Measurements from ENCODE around the gene TRIM8.

DNA sequence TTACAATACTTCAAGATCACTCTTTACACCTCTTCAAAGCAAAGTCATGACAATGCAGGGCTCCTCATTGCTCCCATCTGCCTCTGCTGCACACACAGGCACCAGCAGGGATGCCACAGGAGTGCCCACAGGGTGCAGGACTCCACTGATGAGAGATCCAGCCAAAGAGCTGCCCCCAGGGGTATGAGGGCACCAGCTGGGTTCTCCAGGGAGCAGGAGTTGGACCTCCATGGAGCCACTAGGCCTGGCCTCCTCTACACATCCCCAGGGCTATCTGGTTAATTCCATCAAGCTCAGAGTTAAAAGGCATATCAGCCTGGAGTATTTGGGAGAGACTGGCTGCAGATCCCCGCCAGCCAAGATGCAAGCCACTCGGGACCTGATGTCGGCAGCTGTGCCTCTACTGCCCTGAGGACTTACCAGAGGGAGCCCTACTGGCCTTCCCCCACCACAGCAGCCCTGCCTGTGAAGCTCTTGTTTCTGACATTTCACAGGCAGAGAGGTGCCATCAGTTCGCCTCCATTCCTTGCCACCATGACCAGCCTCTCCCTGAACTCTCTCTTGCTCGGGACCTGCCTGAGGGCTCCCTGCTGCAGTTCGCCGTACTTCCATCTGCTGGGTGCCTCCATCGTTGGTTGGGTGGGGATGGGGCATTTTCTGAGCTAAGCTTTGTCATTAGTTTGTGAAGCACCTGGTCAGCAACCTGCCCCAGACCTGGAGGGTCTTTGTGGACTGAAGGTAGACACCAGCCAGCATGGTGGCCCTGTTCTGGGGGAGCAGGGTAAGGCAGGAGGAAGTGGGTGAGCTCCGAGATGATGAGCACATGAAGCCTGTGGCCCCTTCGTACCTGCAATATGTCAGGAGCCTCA lies 12.5 kb upstream of the TRIM8 start:
- TF ChIP-seq, protein P1, sequence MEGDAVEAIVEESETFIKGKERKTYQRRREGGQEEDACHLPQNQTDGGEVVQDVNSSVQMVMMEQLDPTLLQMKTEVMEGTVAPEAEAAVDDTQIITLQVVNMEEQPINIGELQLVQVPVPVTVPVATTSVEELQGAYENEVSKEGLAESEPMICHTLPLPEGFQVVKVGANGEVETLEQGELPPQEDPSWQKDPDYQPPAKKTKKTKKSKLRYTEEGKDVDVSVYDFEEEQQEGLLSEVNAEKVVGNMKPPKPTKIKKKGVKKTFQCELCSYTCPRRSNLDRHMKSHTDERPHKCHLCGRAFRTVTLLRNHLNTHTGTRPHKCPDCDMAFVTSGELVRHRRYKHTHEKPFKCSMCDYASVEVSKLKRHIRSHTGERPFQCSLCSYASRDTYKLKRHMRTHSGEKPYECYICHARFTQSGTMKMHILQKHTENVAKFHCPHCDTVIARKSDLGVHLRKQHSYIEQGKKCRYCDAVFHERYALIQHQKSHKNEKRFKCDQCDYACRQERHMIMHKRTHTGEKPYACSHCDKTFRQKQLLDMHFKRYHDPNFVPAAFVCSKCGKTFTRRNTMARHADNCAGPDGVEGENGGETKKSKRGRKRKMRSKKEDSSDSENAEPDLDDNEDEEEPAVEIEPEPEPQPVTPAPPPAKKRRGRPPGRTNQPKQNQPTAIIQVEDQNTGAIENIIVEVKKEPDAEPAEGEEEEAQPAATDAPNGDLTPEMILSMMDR (IDR thresholded peaks at IDR 0.05; ENCODE audit: insufficient read depth, low read length): no peak
- TF ChIP-seq, protein P2, sequence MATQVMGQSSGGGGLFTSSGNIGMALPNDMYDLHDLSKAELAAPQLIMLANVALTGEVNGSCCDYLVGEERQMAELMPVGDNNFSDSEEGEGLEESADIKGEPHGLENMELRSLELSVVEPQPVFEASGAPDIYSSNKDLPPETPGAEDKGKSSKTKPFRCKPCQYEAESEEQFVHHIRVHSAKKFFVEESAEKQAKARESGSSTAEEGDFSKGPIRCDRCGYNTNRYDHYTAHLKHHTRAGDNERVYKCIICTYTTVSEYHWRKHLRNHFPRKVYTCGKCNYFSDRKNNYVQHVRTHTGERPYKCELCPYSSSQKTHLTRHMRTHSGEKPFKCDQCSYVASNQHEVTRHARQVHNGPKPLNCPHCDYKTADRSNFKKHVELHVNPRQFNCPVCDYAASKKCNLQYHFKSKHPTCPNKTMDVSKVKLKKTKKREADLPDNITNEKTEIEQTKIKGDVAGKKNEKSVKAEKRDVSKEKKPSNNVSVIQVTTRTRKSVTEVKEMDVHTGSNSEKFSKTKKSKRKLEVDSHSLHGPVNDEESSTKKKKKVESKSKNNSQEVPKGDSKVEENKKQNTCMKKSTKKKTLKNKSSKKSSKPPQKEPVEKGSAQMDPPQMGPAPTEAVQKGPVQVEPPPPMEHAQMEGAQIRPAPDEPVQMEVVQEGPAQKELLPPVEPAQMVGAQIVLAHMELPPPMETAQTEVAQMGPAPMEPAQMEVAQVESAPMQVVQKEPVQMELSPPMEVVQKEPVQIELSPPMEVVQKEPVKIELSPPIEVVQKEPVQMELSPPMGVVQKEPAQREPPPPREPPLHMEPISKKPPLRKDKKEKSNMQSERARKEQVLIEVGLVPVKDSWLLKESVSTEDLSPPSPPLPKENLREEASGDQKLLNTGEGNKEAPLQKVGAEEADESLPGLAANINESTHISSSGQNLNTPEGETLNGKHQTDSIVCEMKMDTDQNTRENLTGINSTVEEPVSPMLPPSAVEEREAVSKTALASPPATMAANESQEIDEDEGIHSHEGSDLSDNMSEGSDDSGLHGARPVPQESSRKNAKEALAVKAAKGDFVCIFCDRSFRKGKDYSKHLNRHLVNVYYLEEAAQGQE (IDR thresholded peaks at IDR 0.05; ENCODE audit: insufficient replicate concordance, low read depth): no peak
- TF ChIP-seq POLR2AphosphoS5 (IDR thresholded peaks at IDR 0.05; ENCODE audit: low read depth) (no peak), GABPA (IDR thresholded peaks at IDR 0.05; ENCODE audit: low read depth) (no peak)

Measured in HL-60 (cell line).